ENCODE data around the gene STAP2. TPM values are rescaled to one million over a fixed set of nuclear protein-coding genes. Genes with fewer than 3 reads are reported as not detected.
A peak's percentile ranks its signal among the peaks of the same experiment; 100 is the strongest.

STAP2 gene
- total RNA-seq, 1 donor from 2014 or later: 11.8 TPM

GRCh38 chr19:4284974-4285373 lies 53.7 kb downstream of the STAP2 start:
- H3K27me3 ChIP-seq (ENCODE audit: low read depth): peaks cover 42% of the 10 kb centered on the region
- H3K4me3 ChIP-seq: no peak overlapping the region
- H3K9me3 ChIP-seq: no peaks in the 10 kb centered on the region
- no peaks in the 10 kb centered on the region for H3K36me3 ChIP-seq
- ATAC-seq (no peak), DNase-seq (no peak)
- intact Hi-C loops (cut with DNase I): no loop called here
- no peak overlapping the region for H3K27ac ChIP-seq
- no peaks in the 10 kb centered on the region for H3K4me1 ChIP-seq
- TF ChIP-seq CTCF (IDR thresholded peaks at IDR 0.05): no peak

- H3K27me3 ChIP-seq (ENCODE audit: low read depth): peaks cover 48% of the 10 kb centered on the region
These were observed 54.3 kb downstream of the STAP2 start for GRCh38 chr19:4284176-4284958.

GRCh38 chr19:4279530-4280422 lies 58.9 kb downstream of the STAP2 start:
- TF ChIP-seq CTCF (IDR thresholded peaks at IDR 0.05): no peak
- Histone ChIP-seq H3K4me1 (peaks cover 8% of the 10 kb centered on the region), H3K4me3 (peak overlapping the region; percentile 14), H3K36me3 (no peaks in the 10 kb centered on the region), H3K27me3 (ENCODE audit: low read depth) (peaks cover 61% of the 10 kb centered on the region), H3K9me3 (no peaks in the 10 kb centered on the region), H3K27ac (no peak overlapping the region)
- intact Hi-C loops (cut with DNase I): no loop called here
- DNase-seq (no peak), ATAC-seq (peak in 1 of 2 donors; percentile 23)

More at GRCh38 chr19:4284176-4284958, 54.3 kb downstream of the STAP2 start:
- peaks cover 4% of the 10 kb centered on the region for H3K4me1 ChIP-seq
- ATAC-seq (peak in 1 of 2 donors; percentile 31), DNase-seq (no peak)
- H3K27ac ChIP-seq: no peak overlapping the region
- no peak for TF ChIP-seq CTCF (IDR thresholded peaks at IDR 0.05)
- H3K9me3 ChIP-seq: no peaks in the 10 kb centered on the region
- H3K36me3 ChIP-seq: no peaks in the 10 kb centered on the region
- no peak overlapping the region for H3K4me3 ChIP-seq
- intact Hi-C loops (cut with DNase I): no loop called here

GRCh38 chr19:4279267-4279529 lies 59.4 kb downstream of the STAP2 start:
- intact Hi-C loops (cut with DNase I): no loop called here
- Histone ChIP-seq H3K4me1 (peaks cover 8% of the 10 kb centered on the region), H3K9me3 (no peaks in the 10 kb centered on the region), H3K27me3 (ENCODE audit: low read depth) (peaks cover 55% of the 10 kb centered on the region), H3K4me3 (peak overlapping the region; percentile 3), H3K27ac (no peak overlapping the region), H3K36me3 (no peaks in the 10 kb centered on the region)
- TF ChIP-seq CTCF (IDR thresholded peaks at IDR 0.05): no peak
- ATAC-seq (peak in 1 of 2 donors; percentile 16), DNase-seq (no peak)

- H3K9me3 ChIP-seq: no peaks in the 10 kb centered on the region
- TF ChIP-seq CTCF (IDR thresholded peaks at IDR 0.05): no peak
- peaks cover 8% of the 10 kb centered on the region for H3K4me1 ChIP-seq
- ATAC-seq (no peak), DNase-seq (no peak)
- no peaks in the 10 kb centered on the region for H3K36me3 ChIP-seq
- intact Hi-C loops (cut with DNase I): no loop called here
- H3K27me3 ChIP-seq (ENCODE audit: low read depth): peaks cover 54% of the 10 kb centered on the region
- H3K4me3 ChIP-seq: peak within 1 kb of the TSS; percentile 14
- H3K27ac ChIP-seq: no peak within 1 kb of the TSS
These were observed 60.0 kb downstream of the STAP2 start, which contains the start of gene SHD for GRCh38 chr19:4278419-4279266. TSS of gene SHD (plus strand) at chr19:4279266. CDS start at chr19:4280064, 798 bp downstream.
